Vagina (tissue), 2 donors: ENCODE data around the gene SIRPA.
"Not testable (repeated sequence)": the region's sequence is repeated elsewhere in the genome, so short reads cannot be mapped to it uniquely, and the experiment has no call there.

Source experiments
- CTCF ChIP-seq, 3 experiments: fragments of 450-650 bp in 2 of 3; fragments of 200-600 bp in 1 of 3; sonication (generic) in 1 of 3; IDR thresholded peaks; one replicate each; pipeline ENCODE4 v1.5.1; 2017 to 2019; ENCODE audit warnings: antibody characterized with exemption in 3 of 3, mild to moderate bottlenecking in 2 of 3, moderate library complexity in 2 of 3
- POLR2A ChIP-seq, 2 donors: fragments of 450-650 bp; IDR thresholded peaks; one replicate each; pipeline ENCODE4 v1.6.1; 2017; ENCODE audit warnings: antibody characterized with exemption in 2 of 2, mild to moderate bottlenecking in 2 of 2, moderate library complexity in 2 of 2

DNA sequence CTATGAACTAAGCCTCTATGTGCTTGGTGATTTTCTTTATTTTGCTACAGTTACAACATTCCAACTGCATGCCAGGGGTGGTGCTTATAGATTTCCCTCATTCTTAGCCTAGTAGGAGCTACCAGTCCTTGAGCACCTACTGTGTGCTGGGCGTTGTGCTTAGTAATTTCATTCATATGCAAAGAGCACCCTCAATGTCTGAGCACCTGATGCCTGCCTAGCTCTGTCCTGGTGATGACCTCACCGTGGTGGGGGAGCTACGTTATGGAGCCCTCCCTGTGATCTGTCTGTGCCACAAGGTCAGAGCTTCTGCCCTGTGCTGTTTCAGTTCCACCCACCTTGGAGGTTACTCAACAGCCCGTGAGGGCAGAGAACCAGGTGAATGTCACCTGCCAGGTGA is 26.8 kb downstream of the SIRPA start:
- TF ChIP-seq POLR2A, CTCF (IDR thresholded peaks at IDR 0.05): not testable (repeated sequence)
